A549 (cell line): ENCODE results near the gene KRT7.

ENCODE experiments used
- CTCF ChIP-seq: fragments of >200 bp; sonication (Bioruptor Twin); formaldehyde crosslinking; IDR thresholded peaks from 3 replicates; pipeline ENCODE4 v1.5.1; 2016
- EHMT2 ChIP-seq: fragments of 200-600 bp; sonication (generic); IDR thresholded peaks from 2 replicates; pipeline ENCODE4 v1.6.1; 2016; ENCODE audit warnings: antibody characterized with exemption, low read depth, mild to moderate bottlenecking, moderate library complexity
- EP300 ChIP-seq, 2 experiments: fragments of >200 bp; sonication (Bioruptor Twin); formaldehyde crosslinking; IDR thresholded peaks; 2 replicates in 1 of 2; 3 replicates in 1 of 2; pipeline ENCODE4 v1.6.1; 2016 to 2017
- FOSL2 ChIP-seq, 2 experiments: fragments of 450-650 bp in 1 of 2; fragments of >200 bp in 1 of 2; sonication (Bioruptor Twin) in 1 of 2; formaldehyde crosslinking; IDR thresholded peaks; 2 replicates each; pipeline versions ENCODE4 v1.5.0 to v1.6.1; 2016 to 2020; ENCODE audit warnings: mild to moderate bottlenecking in 1 of 2, moderate library complexity in 1 of 2
- HOXA7 ChIP-seq: fragments of 250-450 bp; sonication (Bioruptor Pico); IDR thresholded peaks from 2 replicates; pipeline ENCODE4 v1.5.0; 2020; ENCODE audit warnings: mild to moderate bottlenecking, moderate library complexity
- JUN ChIP-seq, 2 experiments: fragments of >200 bp; sonication (Bioruptor Twin); formaldehyde crosslinking; IDR thresholded peaks; 2 replicates in 1 of 2; 3 replicates in 1 of 2; pipeline ENCODE4 v1.6.1; 2016 to 2017
- JUNB ChIP-seq: fragments of >200 bp; sonication (Bioruptor Twin); formaldehyde crosslinking; IDR thresholded peaks from 2 replicates; pipeline ENCODE4 v1.6.1; 2016
- KDM1A ChIP-seq: fragments of 200-600 bp; sonication (generic); IDR thresholded peaks from 2 replicates; pipeline ENCODE4 v1.6.1; 2016; ENCODE audit warnings: low read depth, mild to moderate bottlenecking
- POLR2A ChIP-seq: IDR thresholded peaks from 2 replicates; pipeline ENCODE4 v1.6.1; 2012; ENCODE audit warnings: mild to moderate bottlenecking, low read length
- REST ChIP-seq: fragments of 200-600 bp; sonication (generic); IDR thresholded peaks from 2 replicates; pipeline ENCODE4 v1.6.1; 2016; ENCODE audit warnings: antibody characterized with exemption, mild to moderate bottlenecking, moderate library complexity
- TFCP2L1 ChIP-seq: fragments of 250-450 bp; sonication (Bioruptor Pico); IDR thresholded peaks from 2 replicates; pipeline ENCODE4 v1.5.0; 2021; ENCODE audit warnings: mild to moderate bottlenecking
- TF ChIP-seq, protein P1 (sequence below): fragments of 150-350 bp; IDR thresholded peaks from 2 replicates; pipeline ENCODE4 v1.6.1; 2014; ENCODE audit warnings: low read depth, mild to moderate bottlenecking, low read length
- TF ChIP-seq, protein P2 (sequence below): IDR thresholded peaks from 2 replicates; pipeline ENCODE4 v1.6.1; 2012; ENCODE audit warnings: low read depth, borderline replicate concordance

- no peak for TF ChIP-seq FOSL2 (IDR thresholded peaks at IDR 0.05)
- TF ChIP-seq FOSL2 (CRISPR knock-in tag; IDR thresholded peaks at IDR 0.05), result no peak
- TF ChIP-seq CTCF, result no peak
- TF ChIP-seq, protein P1, sequence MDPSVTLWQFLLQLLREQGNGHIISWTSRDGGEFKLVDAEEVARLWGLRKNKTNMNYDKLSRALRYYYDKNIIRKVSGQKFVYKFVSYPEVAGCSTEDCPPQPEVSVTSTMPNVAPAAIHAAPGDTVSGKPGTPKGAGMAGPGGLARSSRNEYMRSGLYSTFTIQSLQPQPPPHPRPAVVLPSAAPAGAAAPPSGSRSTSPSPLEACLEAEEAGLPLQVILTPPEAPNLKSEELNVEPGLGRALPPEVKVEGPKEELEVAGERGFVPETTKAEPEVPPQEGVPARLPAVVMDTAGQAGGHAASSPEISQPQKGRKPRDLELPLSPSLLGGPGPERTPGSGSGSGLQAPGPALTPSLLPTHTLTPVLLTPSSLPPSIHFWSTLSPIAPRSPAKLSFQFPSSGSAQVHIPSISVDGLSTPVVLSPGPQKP, result no peak
- TF ChIP-seq EP300 (IDR thresholded peaks at IDR 0.05), result no peak
- TF ChIP-seq, protein P2, sequence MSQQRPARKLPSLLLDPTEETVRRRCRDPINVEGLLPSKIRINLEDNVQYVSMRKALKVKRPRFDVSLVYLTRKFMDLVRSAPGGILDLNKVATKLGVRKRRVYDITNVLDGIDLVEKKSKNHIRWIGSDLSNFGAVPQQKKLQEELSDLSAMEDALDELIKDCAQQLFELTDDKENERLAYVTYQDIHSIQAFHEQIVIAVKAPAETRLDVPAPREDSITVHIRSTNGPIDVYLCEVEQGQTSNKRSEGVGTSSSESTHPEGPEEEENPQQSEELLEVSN, result no peak
- no peak for TF ChIP-seq REST
- TF ChIP-seq TFCP2L1 (CRISPR knock-in tag), result no peak
- TF ChIP-seq KDM1A, result no peak
- no peak for TF ChIP-seq JUN (IDR thresholded peaks at IDR 0.05)
- TF ChIP-seq JUNB, result no peak
- TF ChIP-seq POLR2A, result no peak
- no peak for TF ChIP-seq HOXA7
- TF ChIP-seq EHMT2, result no peak
These were observed 24.4 kb upstream of the KRT7 start for GRCh38 chr12:52208424-52209165.
